GM19328 (cell line): ENCODE data around the gene CAMTA1.

Source experiments
- ATAC-seq: cut with Tn5 transposase; IDR thresholded peaks from one replicate; pipeline ENCODE4 v1.9.1; 2021; ENCODE audit warnings: mild to moderate bottlenecking, moderate library complexity; ENCODE audit not compliant: unreplicated experiment

CAMTA1 gene

GRCh38 chr1:6967431-6968111 lies 182.3 kb downstream of the CAMTA1 start:
- no peak for ATAC-seq

- ATAC-seq, result no peak
These were observed 183.9 kb downstream of the CAMTA1 start for GRCh38 chr1:6969106-6969505.

- ATAC-seq, result no peak
These were observed 184.5 kb downstream of the CAMTA1 start for GRCh38 chr1:6969762-6970161.

DNA sequence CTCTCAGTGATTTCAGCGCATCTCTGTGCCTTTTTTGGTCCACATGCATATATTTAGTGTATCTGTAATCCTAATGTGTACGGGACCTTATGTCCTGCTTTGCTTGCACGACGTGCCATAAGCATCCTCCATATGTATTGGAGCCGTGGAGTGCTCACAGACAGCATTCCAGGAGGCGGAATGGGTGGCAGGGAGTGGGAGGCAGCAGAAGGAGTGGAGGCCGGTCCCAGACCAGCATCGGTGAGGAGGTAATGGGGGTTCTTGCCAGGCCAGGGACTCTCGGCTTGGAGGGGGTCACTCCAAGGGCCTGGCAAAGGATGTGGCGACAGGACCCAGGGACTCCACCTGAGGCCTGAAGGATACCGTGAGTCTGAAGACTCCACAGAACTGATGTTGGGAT lies 185.0 kb downstream of the CAMTA1 start:
- no peak for ATAC-seq

- no peak for ATAC-seq
These were observed 185.8 kb downstream of the CAMTA1 start for GRCh38 chr1:6971048-6971447.

GRCh38 chr1:6971699-6972098 lies 186.4 kb downstream of the CAMTA1 start:
- no peak for ATAC-seq

GRCh38 chr1:6972399-6972798 lies 187.1 kb downstream of the CAMTA1 start:
- no peak for ATAC-seq

GRCh38 chr1:6975331-6976043 lies 190.2 kb downstream of the CAMTA1 start:
- ATAC-seq, result no peak

DNA sequence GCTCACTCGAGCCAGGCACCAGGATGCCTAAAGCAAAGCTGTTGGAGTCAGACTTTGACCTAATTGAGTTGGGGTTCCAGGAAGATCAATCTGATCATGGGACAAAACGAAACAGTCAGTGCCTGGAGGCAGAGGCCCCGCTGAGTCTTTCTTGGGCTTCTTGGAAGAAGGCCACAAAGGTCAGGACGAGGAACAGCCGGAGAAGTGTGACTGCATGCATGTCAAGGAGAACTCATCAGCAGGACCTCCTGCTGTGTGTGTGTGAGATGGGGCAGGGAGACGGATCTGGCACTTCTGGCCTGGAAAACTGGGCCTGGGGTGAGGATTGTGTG lies 190.8 kb downstream of the CAMTA1 start:
- no peak for ATAC-seq

GRCh38 chr1:6979003-6979613 lies 193.9 kb downstream of the CAMTA1 start:
- no peak for ATAC-seq

DNA sequence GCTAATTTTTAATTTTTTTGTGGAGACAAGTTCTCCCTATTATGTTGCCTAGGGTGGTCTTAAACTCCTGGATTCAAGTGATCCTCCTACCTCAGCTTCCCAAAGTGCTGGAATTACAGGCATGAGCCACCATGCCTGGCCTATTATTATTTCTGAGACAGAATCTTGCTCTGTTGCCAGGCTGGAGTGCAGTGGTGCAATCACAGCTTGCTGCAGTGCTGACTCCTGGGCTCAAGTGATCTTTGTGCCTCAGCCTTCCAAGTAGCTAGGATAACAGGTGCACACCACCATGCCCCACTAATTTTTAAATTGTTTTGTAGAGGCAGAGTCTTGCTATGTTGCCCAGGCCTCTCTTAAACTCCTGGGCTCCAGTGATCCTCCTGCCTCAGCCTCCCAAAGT lies 196.3 kb downstream of the CAMTA1 start:
- no peak for ATAC-seq

DNA sequence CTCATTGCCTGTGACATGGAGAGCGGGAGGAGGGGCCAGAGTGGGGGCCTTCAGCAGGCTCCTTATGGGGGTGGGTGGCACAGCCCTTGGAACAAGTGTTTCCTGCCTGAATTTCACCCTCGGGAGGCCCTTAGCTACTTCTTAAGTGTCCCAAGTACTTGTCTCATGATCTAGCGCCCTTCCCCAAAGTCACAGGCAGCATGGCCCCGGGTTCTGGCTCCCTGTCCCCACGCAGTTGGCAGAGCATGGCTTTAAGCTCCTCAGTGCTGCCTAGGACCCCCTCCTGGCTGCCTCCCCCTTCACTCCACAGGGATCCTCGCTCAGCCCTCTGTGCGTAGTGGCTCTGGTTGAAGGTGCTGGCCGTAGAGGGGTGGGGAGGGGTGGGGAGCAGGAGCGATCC lies 197.2 kb downstream of the CAMTA1 start:
- ATAC-seq, result no peak

DNA sequence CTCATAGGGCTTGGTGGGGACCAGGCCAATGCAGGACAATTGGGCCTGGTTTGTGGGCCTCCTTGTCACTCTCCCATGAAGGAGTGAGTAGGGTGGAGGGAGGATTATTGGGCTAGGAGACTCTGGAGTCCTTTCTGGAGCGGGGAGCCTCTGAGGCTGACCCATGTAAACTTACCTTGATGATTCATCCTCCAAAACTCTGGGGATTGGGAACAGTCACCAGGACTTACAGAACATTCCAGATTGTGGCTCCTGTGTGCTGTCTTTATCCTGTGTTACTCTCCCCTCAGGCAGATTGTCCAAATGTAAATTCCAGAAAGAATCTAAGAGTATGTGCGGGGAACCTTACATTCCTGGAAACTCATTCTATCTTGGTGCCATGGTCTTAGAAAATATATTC lies 197.6 kb downstream of the CAMTA1 start:
- ATAC-seq, result no peak

GRCh38 chr1:6984536-6984935 lies 199.3 kb downstream of the CAMTA1 start:
- ATAC-seq, result no peak

DNA sequence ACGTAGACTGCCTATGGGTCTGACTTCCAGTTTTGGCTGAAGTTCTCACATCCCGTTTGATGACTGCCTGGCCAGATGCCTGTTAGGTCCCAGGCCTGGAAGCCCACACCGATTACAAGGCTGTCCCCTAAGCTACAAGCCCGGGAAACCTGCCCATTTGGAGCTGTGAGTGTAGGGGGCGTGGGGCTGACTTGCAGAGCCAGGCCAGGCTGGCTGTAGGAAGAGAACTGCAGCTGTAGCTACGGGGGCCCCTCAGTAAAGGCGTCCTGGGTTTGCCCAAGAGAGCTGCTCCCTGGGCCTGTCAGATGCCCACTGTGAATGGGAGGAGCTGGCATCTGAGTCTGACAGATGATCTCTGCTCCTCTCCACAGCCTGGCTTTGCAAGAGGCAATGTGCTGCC lies 199.7 kb downstream of the CAMTA1 start:
- ATAC-seq, result no peak

DNA sequence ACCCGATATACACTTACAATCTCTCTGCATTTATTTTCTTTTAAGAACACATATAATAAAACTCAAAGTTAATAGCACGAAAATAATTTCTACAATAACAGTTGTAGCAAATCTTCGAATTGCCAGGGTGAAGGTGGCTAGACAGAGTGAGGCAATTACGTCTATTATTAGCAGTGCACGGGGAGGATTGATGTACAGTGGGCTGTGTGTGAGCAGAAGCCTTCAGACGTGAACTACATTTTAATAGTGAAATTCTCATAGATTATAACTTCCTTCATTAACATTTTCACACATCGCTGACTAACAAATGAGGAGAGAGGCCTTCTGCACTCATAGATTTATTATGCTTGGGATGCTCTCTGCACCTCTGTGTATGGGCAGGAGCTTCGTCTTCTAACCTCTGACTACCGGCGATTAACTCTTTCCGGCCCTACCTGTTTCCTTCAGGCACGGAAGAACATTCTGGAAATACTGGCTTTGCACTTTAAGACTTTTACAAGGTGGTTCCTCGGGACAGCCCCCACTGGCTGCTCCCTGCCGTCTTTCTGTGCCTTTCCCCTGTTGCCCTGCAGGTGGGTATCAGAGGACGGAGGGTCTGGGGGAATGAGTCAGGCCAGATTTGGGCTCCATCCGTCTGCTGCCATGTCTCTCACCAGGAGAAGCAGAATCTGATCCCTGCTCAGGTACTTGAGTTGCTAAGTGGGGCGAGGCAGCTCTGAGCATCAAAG lies 200.5 kb downstream of the CAMTA1 start:
- no peak for ATAC-seq

DNA sequence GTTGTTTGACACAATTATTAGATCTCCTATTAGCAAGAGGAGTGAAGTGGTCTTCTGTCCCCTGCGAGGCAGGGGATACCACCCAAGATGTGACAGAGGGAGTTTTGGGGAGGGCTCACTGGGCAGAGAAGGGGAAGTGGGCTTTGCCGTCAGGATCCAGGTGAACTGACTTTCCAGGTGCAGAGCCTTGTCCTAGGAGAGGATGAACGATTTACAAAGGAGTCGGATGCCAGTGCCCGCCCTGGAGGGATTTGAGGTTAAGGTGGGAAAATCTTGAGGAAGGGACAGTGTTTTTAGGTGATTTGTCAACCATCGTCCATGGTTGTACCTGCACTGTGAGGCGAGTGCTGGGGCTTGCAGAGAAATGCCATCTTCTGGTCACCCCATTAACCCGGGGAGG lies 201.0 kb downstream of the CAMTA1 start:
- ATAC-seq, result no peak

GRCh38 chr1:6987940-6988339 lies 202.7 kb downstream of the CAMTA1 start:
- no peak for ATAC-seq

DNA sequence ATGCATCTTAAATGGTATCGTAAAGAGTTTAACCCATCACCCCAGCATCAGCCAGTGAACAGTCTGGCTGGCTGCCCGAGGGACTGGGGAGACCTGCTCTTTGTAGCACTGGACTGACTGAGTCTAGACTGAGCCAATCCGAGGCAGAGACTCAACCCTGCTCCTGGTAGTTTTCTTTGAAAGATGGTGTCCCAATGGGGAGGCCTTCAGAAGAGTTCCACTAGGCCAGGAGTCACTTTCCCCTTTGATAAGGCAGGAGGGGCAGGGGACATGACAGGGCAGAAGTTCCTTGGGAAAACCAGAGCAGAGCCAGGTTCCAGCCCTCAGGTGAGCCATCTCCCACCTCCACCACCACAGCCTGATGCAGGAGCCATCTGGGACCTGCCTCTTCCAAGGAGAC lies 203.5 kb downstream of the CAMTA1 start:
- no peak for ATAC-seq

- ATAC-seq, result no peak
These were observed 204.2 kb downstream of the CAMTA1 start for GRCh38 chr1:6989212-6990159.

DNA sequence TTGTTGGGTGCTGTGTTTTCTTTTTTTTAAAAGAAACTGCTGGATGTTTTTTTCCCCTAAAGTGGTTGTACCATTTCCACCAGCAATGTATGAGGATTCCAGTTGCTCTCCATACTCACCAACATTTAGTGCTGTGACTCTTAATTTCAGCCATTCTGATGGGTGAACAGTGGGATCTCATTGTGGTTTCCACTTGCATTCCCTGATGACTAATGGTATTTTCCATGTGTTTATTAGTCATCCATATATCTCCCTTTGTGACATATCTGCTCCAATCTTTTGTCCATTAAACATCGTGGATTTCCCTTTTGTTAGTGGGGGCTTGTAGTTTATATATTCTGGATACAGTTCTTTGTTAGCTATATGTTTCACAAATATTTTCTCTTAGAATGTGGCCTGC lies 206.0 kb downstream of the CAMTA1 start:
- ATAC-seq, result no peak
